22Rv1 (cell line): ENCODE data around the gene KCNG2.

Experiments used
- ZFX ChIP-seq: fragments of 450-650 bp; IDR thresholded peaks from 2 replicates; pipeline ENCODE4 v1.6.1; 2017; ENCODE audit warnings: antibody characterized with exemption, borderline replicate concordance
- TF ChIP-seq, protein P1 (sequence below): fragments of 450-650 bp; IDR thresholded peaks from 2 replicates; pipeline ENCODE4 v1.5.1; 2017; ENCODE audit warnings: mild to moderate bottlenecking

DNA sequence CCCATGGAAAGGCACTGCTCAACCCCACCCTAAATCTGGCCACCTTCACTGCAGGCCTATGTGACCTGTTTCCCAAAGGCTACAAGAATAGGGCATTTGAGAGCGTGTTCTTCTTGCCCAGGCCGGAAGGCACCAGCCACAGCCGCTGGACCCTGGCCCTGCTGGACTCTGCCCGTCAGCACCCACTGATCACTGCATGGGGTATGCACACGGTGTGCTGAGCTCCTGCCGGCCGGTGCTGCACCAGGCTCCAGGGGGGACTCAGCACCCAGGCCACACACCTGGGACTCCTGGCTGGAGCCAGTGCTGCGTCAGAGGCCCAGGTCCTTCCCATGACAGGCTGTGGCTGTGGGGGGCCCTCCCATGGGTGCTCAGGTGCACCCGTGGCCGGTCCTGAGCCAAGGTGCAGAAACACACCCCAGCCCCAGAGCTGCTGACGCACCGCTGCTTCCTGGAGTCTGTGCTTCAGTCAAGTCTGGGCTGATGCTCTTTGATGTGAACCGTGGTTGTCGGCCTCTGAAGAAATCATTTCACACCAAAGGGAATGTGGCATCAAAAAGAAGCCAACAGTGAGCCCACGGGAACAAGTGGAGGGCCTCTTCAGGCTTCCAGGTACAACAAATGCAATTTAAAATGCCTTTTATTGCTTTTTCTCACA lies 6.5 kb downstream of the KCNG2 start:
- TF ChIP-seq, protein P1, sequence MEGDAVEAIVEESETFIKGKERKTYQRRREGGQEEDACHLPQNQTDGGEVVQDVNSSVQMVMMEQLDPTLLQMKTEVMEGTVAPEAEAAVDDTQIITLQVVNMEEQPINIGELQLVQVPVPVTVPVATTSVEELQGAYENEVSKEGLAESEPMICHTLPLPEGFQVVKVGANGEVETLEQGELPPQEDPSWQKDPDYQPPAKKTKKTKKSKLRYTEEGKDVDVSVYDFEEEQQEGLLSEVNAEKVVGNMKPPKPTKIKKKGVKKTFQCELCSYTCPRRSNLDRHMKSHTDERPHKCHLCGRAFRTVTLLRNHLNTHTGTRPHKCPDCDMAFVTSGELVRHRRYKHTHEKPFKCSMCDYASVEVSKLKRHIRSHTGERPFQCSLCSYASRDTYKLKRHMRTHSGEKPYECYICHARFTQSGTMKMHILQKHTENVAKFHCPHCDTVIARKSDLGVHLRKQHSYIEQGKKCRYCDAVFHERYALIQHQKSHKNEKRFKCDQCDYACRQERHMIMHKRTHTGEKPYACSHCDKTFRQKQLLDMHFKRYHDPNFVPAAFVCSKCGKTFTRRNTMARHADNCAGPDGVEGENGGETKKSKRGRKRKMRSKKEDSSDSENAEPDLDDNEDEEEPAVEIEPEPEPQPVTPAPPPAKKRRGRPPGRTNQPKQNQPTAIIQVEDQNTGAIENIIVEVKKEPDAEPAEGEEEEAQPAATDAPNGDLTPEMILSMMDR = no peak
- no peak for TF ChIP-seq ZFX
